ENCODE data around the gene CPA2.

The CPA2 gene

DNA sequence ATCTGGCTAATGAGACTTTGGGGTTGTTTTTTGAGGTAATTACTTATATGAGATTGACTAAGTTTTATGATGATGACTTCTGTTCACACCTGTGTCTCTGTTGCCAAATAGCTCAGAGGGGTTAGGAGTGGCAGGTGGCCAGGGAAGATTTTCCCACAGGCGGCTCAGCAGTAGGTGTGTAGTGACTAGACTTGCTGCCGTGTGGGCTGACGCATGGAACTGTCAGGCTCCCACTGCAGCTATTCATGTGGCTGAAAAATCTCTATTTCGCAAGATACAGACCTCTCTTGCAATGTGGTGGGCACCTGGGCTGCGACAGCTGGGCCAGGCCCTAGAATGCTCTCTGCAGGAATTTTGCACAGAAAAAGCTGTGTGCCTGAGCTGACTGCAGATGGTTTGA, 27.7 kb downstream of the CPA2 start:
- no peak overlapping the region for H3K4me3 ChIP-seq (ENCODE audit: low read depth, low read length)
- no peak for TF ChIP-seq CTCF (IDR thresholded peaks at IDR 0.05; ENCODE audit: borderline replicate concordance, insufficient read depth, low read depth, low read length)

- no peak for TF ChIP-seq CTCF (IDR thresholded peaks at IDR 0.05; ENCODE audit: borderline replicate concordance, insufficient read depth, low read depth, low read length)
- H3K4me3 ChIP-seq (ENCODE audit: low read depth, low read length), result no peak overlapping the region
Measured at GRCh38 chr7:130296221-130296951, 29.7 kb downstream of the CPA2 start.

DNA sequence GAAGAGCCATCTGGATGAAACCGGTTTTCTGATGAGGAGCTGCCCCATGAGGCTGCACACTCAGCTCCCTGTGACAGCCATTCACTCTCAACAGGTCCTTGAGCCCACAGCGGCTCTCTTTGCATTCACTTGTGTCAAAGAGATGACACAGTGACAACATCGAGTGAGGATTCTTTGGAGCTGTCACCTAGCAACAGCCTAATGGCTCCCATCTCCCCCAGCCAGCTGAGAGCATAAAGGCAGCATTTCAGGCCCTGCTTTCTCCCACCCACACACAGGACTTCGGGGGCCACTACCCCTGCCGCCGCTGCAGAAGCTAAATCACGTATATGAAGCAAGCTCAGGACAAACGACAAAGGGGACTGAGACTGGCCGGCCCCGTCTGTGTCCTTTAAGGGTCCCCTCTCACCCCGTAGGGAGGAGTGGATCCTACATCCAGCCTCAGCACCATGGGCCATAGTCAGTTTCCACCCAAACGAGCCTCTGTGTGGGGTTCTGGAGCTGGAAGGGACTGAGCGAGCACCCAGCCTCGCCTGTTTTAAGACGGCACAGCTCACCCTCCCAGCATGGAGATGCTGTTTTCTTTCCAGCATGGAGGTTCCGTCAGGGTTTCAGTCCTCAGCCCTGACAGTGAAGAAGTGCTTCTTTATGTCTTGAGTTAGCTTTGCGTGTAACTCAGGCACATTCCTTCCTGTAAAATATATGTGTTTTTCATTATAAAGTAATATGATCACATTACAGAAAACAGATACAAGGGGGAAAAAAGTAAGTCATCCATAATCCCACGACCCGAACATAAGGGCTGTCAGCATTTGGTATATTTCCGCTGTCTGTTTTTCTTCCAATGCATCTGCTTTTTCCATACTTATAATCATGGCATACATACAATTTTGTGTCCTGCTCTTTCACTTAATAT, 31.2 kb downstream of the CPA2 start:
- H3K4me3 ChIP-seq (ENCODE audit: low read depth, low read length), result no peak overlapping the region

GRCh38 chr7:130298544-130299326, 32.1 kb downstream of the CPA2 start:
- no peak for TF ChIP-seq CTCF (IDR thresholded peaks at IDR 0.05; ENCODE audit: borderline replicate concordance, insufficient read depth, low read depth, low read length)

More for the DNA sequence above, 31.2 kb downstream of the CPA2 start:
- TF ChIP-seq CTCF (IDR thresholded peaks at IDR 0.05; ENCODE audit: borderline replicate concordance, insufficient read depth, low read depth, low read length), result no peak

DNA sequence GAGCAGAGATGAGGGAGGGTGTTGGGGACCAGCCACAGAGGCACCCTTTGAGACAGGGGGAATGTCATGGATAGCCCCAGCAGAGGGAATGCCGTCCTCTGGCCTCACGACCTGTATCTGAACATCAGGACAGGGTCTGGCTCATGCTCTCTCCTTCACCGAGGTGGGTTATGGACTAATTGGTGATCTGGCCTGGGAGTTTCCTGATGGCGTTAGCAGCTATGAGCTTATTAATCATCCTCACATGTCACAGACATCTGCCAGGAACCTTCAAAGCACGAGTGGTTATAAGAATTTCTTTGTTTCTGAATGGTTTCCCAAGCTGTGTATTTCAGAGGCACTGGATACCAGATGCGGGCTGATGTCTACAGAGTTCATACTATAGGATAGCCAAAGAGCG, 33.2 kb downstream of the CPA2 start:
- no peak overlapping the region for H3K4me3 ChIP-seq (ENCODE audit: low read depth, low read length)
- TF ChIP-seq CTCF (IDR thresholded peaks at IDR 0.05; ENCODE audit: borderline replicate concordance, insufficient read depth, low read depth, low read length), result no peak

More at GRCh38 chr7:130298544-130299326, 32.1 kb downstream of the CPA2 start:
- H3K4me3 ChIP-seq (ENCODE audit: low read depth, low read length), result no peak overlapping the region

DNA sequence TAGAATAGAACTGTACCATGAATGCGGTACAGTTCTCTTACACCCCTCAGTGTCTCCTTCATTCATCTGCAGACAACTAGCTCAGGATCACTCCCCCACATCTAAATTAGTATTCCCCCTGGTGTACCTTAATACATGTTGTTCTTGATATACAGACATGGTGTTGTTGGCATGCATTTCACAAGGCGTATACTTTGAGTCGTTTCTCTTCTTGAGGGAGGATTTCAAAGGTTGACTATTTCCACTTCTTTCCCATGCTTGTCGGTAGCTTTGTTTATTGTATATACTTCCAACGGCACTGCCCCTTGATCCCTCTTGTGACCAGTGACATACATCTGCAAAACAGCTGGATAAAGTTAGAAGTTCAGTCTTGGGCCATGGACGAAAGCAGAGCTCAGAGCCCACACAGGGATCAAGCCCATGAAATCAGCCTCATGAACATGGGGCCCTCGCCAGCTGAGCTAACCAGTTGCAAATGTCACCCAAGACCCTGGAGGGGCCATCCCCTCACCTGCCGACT, 34.9 kb downstream of the CPA2 start:
- no peak for TF ChIP-seq CTCF (IDR thresholded peaks at IDR 0.05; ENCODE audit: borderline replicate concordance, insufficient read depth, low read depth, low read length)
- no peak overlapping the region for H3K4me3 ChIP-seq (ENCODE audit: low read depth, low read length)

Measured in GM12875 (cell line).